ENCODE data around the gene HEYL.

Gene HEYL

DNA sequence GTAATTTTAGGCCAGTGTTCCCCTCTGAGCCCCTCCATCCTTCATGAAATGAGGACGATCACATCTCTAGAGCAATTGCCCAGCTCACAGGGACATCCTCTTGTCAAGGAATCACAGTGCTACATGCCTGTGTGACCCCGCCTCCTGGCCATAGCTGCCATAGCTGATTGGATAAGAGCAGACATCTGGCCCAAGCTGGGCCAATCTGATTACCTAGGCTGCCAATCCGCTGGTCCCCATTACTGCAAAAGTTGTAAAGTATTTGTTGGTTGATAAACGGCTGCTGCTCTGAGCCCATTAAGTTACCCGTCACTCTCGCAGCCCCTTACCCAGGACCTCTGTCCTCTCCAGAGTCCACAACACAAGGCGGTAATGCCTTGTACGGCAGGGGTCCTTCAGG is 24.1 kb upstream of the HEYL start:
- DNase-seq, result peak; percentile 37

DNA sequence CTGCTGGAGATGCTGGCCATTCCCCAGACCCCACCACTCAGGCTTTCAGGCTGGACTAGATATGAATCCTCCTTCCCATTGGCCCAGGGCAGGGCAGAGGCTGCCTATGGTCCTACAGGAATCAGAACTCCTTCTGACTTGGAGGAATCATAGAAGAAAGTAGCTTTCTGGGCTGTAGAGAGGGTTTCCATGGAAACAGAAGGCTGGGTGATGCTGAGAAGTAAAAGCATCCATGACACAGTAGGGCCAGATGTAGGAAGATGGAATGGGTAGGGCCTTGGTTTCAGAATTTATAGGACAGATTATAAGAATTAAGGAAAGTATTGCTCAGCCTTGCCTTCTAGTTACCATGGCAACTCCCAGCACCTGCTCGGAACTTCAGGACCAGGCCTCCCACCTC is 23.4 kb upstream of the HEYL start:
- no peak for DNase-seq

DNA sequence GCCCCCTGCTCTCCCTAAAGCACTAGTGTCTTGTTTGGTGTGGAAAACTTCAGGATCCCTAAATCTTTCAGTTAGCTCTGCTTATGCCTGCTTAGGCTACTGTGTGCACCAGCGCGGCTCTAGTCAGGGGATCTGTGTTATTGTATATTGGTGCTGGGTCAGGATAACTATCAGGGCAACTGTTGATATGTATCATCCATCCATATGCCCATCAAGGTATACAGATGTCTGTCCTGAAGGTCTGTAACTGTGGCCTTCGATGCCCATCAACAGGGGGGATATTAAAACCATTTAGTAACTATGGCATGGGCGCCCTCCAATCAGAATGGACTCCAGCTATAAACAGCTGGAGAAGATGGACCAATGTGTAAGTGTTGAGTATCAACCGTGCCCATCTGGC is 20.1 kb upstream of the HEYL start:
- no peak for DNase-seq

DNA sequence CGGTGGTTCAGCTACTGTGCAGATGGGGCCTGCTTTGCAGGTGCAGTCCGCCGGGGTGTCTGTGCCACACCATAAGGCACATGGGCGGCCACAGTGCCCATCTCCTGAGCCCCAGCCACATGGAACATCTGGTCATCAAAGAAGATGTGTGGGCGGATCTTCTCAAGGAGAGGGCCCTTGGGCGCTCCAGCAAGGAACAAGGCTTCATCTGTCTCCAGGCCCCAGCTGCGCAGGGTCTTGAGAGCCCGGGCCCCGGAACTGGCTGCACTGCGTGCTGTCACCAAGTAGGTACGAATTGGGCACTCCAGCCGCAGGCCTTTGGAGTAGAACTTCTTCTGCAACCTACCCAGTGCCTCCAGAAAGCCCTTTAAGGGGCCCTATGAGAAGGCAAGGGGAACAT is 19.7 kb upstream of the HEYL start:
- DNase-seq, result no peak

DNA sequence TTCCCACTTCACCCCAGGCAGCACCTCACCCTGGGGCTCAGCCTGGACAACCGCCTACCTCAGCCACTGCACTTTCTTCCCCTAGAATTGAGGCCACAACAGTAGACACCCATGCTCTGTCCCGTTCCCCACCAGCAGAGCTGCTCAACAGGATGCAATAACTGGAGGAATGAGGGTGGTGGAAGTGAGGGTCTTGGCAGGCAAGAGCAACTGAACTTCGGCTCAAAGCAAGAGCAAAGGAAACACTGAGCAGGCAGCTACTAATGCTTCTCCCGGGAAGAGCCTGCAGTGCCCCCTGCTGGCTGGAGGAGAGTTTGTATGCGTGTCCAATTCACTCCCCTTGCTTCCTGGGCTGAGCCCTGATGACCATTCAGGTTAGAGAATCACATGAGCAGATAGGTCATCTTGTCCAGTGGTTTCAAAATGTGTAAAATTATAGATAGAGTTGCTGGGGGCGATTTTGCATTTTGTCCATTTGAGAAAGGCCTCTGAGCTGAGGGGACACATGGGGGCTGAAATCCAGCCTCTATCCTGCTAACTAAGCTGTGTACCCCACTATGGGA is 18.6 kb upstream of the HEYL start:
- peak; percentile 84 for DNase-seq

DNA sequence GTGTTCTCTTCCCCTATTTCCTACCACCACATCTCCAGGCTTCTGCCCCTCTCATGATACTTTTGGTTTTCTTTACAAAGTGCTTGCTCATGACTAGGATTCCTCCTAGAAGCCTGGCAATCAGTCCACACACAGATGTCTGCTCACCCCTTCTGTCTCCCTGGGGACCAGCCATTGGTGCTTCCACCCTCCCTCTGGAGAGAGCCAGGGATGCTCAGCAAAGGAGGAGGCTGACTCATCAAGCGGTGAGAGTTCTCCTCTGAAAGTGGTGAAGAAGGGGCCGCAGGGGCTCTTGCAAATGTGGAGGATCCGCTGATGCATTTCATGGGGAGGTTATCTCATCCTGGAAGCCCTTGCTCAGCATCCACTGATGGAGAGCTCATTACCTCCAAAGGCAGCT is 18.0 kb upstream of the HEYL start:
- no peak for DNase-seq

DNA sequence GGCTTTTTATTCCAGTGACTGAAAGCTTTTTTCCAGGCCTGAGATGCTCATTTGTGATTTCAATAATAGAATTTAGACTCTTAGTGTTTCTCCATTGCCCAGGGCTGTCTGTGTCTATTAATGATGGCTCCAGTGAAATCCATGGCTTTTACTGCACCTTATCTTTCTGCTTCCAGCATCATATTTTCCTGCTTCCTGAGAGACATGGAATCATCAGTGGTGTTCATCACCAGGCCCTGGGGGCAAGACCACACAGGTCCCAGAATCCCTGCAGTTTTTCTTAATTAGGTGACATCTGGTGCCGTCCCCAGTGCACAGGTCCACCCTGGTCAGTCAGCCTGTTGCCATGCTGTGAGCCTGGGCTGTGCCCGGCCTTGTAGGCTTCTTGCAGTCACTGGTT is 16.9 kb upstream of the HEYL start:
- DNase-seq, result no peak

DNA sequence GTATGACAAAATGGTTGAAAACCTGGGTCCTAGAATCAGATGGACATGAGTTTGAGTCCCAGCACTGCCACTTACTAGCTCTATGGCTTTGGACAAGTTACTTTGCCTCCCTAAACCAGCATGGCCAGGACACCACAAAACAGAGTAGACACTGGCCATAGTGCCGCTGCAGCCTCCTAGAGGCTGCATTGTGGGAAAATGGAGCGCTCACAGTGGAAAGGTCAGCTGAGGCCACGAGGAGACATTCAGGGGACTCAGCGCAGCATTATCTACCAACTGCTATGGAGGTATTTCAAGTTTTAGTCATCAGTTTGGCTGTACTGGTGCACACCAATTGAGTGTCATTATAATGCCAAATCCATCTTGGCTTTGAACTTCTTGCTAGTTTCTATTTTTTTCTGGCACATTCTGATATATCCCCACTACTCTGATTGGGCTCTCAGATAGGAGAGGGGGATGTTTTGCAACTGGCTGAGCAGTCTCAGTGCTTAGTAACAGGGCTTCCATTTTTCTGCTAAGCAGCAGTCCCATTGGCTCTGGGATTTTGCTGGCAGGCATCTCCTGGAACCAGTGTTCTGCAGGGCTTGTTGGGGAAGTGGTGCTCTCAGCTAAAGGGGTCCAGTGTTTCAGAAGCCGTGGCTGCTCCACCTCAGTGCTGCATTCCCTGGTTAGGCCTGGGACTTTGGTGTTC is 16.3 kb upstream of the HEYL start:
- DNase-seq, result no peak

DNA sequence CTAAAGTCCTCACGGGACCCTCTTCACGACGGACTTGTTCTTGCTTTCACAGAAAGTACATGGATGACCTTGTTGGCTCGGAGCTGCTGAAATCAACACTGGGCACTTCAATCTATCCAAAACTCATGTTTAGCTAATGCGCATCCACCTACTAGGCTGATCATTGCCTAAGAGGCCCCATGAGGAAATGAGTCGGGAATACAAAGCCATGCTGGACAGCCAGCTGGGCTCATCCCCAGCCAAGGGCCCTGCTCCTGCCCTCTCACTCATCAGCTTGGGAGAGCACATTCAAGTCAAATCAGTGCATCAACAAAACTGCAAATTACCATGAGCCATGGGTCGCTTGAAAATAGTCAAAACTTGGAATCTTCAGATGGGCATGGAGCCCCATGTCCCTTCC is 14.8 kb upstream of the HEYL start:
- DNase-seq, result no peak

DNA sequence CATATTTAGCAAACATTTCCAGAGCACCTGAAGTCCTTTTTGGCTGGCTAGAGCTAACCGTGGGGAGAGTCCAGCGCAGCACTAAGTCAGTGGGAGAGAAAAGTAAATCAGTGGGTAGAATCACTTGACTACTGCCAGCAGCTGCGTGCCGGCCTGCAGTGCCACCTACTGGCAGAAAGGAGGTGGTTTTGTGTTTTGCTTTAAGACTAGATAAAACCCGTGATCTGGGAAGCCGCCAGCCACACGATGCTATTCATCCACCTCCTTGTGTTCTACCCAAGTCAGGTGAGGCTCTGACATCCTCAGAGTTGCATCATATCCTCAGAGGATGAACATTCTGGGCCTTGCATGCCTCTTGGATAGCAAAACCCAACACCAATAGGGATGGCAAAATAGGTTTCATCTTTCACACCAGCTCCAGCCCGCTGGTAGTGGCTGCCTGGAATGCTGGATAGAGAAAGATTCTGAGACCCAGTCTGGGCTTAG is 14.1 kb upstream of the HEYL start:
- peak; percentile 83 for DNase-seq

DNA sequence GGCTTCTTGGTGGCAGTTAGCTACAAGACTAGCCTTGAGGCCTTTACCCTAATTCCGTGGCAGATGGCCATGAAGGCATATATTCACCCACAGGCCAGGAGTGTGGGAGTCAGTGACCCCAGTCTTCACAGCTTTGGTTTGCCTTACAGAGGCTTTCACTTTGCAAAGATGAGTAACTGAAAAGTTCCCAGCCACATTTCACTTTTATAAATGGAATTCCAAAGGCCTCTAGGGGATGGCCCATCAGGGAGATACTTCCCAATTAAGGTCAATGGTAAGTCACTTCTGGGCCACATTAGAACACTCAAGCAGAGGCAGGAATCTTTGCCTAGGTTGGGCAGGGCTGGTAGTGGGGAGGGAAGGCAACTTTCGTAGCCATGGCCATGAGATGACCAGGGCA is 13.1 kb upstream of the HEYL start:
- no peak for DNase-seq

DNA sequence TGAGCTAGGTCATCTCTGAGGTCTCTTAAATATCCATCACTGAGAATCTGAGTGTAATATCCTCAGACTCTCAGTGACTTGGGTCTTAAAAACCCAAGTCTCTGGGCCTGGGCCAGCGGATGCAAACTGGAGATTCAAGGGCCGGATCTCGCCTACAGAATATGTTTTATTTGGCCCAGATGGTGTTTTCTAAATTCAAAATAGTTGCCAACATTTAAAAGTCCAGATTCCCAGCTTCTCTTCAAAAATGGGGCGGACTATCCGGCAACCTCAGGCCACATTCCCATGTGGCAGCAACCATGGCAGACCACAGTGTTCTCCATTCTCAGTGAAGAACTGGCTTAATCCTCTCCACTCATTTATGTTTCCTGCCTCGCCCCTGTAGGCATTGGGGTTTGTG is 12.7 kb upstream of the HEYL start:
- DNase-seq, result no peak

DNA sequence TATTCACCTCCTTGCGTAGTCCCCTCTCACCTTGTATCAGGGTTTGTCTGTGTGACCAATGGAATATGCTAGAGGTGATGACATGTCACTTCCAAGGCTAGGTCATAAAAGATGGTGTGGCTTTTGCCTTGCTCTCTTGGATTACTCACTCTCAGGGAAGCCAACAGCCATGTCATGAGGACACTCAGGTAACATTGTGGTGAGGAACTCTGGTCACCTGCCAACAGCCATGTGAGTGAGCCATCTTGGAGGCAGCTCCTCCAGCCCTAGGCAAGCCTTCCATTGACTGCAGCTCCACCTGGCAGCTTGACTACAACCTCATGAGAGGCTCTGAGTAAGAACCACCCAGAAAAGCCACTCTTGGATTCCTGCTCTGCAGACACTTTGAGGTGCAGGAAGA is 11.0 kb upstream of the HEYL start:
- DNase-seq, result no peak

DNA sequence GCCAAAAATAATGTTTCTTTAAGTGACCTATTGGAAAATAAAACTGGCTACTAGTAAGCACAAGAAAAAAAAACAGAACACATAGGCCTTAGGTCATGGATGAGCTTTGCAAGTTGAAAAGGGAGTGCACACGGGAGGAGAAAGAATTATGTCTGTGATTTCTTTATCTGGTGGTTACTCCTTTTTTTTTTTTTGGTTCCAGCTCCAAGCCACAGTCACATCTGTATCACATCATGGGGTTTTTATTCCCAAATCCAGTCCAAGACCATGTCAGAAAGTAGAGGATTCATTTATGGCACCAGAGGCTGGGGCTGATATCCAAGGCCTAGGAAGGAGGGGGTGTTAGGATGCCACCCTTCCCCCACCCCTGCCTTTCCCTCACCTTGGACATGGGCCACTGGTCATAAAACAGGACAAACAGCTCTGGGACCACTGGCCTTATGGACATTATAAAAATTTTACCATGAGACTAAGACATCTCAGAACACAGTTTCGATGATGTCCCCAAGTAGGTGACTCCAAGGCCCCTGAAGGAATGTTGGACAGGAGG is 10.3 kb upstream of the HEYL start:
- no peak for DNase-seq

DNA sequence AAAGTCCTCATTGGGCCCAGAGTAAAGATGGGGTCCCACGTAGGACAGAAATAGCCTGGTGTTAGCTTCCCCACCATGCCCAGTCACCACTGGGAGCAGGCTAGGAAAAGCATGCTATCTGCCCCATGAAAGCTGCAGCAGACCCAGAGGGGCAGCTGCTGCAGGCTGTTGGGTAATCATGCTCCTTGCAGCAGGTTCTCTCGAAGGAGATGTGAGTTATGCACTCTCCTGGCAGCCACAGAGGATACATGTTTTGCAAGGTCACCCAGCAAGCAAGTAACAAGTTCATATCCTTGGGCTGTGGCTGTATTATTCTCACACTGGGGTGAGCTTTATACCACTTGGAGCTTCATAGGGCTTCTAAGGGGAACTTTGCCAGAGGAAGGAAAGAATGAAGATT is 9.1 kb upstream of the HEYL start:
- DNase-seq, result no peak

DNA sequence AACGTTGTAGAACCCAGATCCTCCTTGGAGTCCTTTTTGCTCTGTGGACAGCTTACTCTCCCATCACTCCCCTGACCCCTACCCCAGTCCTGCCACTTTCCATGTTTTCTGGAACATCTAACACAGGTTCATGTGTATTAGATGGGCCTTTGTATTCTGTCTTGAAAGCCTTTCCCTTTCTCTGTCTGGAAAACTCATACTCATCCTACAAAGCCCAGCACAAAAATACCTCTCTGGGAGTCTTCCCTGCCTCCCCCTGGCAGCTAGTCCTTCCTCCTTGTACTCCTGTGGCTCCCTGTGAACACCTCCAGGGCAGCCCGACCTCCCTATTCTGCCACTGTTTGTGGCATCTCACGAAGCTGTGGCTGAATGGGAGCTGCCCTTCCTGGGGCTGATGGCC is 7.8 kb upstream of the HEYL start:
- no peak for DNase-seq

DNA sequence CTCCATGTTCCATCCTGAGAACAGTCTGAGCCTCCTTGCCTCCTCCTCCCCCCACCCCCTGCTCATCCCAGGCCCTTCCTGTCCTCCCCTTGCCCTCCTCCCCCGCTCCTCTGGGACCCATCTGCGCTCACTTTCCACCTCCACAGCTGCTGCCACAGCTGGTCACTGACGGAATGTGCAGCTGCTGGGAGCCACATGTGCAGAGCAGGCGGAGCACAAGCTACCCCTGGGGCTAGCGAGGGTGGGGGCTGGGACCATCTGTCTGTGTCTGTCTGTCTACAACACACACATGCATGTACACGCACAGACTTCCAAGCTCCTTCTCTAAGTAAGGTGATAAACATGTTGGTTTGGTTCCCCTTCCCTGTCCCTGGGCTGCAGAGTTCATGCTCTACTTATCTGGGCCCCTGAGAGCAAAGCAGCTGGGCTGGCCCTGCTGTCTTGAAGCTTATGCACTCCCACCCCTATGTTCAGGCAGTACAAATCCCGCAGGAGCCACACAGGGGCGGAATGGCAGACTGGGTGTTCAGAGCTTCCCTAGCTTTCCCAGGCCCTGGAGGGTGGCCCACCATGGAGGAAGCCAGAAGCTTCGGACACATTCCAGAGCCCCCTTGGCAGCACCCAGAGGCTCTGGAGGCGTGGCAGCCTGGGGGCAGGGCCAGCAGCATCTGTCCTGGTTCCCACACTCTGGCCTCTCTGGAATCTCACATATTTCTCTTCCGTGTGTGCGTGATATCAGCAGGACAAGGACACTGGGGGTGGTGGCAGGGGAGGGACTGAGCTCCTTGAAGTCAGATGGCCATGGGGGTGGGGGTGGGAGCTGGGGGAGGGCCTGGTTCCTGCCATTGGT is 7.0 kb upstream of the HEYL start:
- no peak for DNase-seq

DNA sequence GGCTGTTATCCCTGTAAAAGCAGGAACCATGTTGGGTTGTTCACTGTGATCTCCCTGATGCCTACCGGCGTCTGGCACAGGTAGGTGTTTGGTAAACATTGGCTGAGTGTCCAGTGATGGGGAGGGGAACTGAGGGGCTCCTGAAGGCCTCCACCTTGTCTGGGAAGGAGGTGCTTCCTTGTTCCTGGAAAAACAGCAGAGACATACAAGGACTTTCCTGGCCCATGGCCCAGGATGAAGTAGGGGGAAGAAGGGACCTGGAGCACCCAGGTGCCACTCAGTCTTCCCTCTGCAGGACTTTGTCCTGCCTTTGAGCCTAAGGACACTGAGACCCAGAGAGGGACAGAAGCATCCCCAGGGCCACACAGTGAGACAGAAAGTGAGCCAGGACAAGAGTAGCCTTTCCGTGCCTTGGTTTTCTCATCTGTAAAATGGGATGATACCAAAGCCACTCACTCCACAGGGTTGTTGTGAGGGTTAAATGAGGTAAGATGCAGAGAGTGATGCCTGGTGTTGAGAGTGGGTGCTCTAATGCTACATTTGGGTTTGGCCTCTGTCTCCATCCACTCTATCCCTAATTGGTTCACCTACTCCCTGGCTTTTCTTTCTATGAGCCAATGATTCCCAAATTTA is 6.1 kb upstream of the HEYL start:
- DNase-seq, result no peak

DNA sequence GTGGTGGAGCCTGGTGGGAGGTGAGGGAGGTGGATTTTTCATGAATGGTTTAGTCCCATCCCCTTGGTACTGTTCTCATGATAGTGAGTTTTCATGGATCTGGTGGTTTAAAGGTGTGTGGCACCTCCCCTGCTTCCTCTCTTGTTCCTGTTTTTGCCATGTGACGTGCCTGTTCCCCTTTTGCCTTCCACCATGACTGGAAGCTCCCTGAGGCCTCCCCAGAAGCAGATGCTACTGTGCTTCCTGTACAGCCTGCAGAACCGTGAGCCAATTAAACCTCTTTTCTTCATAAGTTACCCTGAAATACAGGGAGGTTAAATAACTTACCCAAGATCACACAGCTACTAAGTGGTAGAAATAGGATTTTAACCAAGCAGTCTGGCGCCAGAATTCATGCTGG is 4.3 kb upstream of the HEYL start:
- DNase-seq, result no peak

DNA sequence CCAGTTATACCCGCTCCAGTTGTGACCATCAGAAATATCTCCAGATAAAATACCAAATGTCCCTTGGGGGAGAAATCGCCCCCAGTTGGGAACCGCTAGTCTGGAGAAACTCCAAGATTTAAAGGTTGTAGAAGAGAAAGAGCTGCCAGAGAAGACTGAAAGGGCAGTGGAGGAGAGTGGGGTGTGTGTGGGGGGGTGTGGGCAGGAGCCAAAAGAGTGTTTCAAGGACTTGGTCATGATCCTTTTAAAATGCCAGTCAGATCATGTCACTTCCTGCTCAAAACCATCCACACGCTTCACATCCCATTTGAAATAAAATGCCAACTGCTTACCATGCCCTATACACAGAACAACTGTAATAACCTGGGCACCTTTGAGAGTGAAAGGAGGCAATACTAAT is 3.4 kb upstream of the HEYL start:
- no peak for DNase-seq

DNA sequence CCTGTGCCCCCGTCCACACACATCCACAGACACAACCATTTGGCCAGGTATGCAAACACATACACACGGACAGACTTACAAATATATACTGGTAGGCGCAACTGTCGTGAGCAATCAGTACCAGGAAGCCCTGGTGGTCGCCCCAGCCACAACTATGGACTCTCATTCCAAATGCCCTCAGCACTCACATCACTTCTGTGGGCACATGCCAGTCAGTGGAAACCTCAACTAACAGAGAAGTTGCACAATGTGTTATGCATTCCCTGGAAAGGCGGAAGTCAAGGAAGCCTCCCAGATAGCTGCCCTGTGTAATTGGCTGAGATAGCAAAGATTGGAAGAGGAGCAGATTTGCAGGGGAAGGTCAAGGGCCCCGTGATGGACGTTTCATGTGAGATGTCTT is 1.4 kb upstream of the HEYL start:
- no peak for DNase-seq

DNA sequence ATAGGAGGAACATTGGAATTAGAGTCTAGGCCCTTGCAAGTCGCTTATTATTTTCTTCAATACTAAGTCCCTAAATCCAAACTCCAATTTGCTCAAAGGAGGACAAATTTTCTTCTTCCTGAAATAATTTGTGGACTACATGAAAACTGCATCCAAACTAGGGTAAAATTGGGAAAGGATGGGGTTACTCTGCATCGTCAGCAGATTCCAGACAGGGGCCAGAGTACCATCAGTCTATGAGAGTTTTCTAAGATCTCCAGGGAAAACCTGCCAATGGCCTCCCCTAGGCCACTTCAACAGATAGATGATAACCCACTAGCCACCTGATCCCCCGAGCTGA is 508 bp downstream of the HEYL start:
- DNase-seq, result no peak

DNA sequence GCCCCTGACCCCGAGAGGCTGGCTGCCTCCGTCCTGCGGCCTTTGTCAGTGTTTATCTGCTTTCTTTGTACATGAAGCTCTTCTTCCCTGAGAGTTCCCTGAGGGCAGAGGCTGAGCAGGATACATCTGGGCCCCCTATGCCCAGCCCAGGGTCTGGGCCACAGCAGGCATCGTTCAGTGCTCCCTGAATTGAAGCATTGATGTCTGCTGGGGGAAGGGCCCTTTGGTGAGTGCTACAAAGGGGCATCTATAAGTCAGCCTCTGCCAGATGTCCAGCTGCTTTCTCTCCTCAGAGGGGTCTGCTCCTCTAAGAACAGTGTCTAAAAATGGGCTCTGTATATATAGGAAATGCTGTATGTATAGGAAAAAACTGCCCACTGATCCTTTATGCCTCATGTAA is 2.1 kb downstream of the HEYL start:
- no peak for DNase-seq

DNA sequence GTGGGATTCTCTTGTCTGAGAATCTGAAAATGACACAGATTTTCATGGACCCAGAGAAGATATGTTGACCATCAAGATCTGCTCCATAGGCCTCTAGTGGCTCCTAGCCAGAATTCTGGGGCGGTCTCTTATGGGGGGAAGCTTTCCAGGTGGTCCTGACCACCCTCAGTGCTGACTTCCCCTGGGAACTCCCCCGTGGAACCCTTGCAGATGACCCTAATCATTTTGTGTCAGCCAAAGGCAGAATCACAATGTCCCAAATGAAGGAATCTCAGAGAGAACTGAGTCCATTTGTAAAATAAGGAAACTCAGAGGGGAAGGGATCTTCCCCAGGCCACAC is 3.6 kb downstream of the HEYL start:
- no peak for DNase-seq
